LNCaP clone FGC (cell line): Measurements from ENCODE around the gene ACSS1.

Experiments used
- DNase-seq: peaks from one replicate; pipeline ENCODE4 v3.0.0-alpha.2; 2011; ENCODE audit warnings: low read depth
- H3K4me3 ChIP-seq: 2 replicates; pipeline ENCODE4 v1.5.1; 2011; ENCODE audit warnings: mild to moderate bottlenecking, low read depth, low read length, control low read depth
- CTCF ChIP-seq: IDR thresholded peaks from 2 replicates; pipeline ENCODE4 v1.5.1; 2012; ENCODE audit warnings: mild to moderate bottlenecking; ENCODE audit not compliant: control insufficient read depth, insufficient read depth; ENCODE audit errors: extremely low read depth

The ACSS1 gene

GRCh38 chr20:25089662-25090061 lies 31.7 kb upstream of the ACSS1 start:
- DNase-seq: no peak
- no peak for TF ChIP-seq CTCF
- H3K4me3 ChIP-seq: no peak overlapping the region

GRCh38 chr20:25089096-25089495 lies 31.2 kb upstream of the ACSS1 start:
- no peak for TF ChIP-seq CTCF
- H3K4me3 ChIP-seq: no peak overlapping the region

GRCh38 chr20:25088267-25088666 lies 30.3 kb upstream of the ACSS1 start:
- TF ChIP-seq CTCF: no peak
- no peak overlapping the region for H3K4me3 ChIP-seq
- no peak for DNase-seq

More at GRCh38 chr20:25089096-25089495, 31.2 kb upstream of the ACSS1 start:
- DNase-seq: no peak

- no peak for TF ChIP-seq CTCF
- no peak for DNase-seq
Measured at GRCh38 chr20:25087186-25087929, 29.4 kb upstream of the ACSS1 start.

GRCh38 chr20:25085756-25086495 lies 28.0 kb upstream of the ACSS1 start:
- no peak for DNase-seq
- H3K4me3 ChIP-seq: no peak overlapping the region
- TF ChIP-seq CTCF: no peak

More at GRCh38 chr20:25087186-25087929, 29.4 kb upstream of the ACSS1 start:
- H3K4me3 ChIP-seq: no peak overlapping the region

- no peak for TF ChIP-seq CTCF
- no peak for DNase-seq
- H3K4me3 ChIP-seq: no peak overlapping the region
Measured at GRCh38 chr20:25084626-25085187, 26.8 kb upstream of the ACSS1 start.
